HG03565 (cell line): Measurements from ENCODE around the gene IRGC.
"Not testable (repeated sequence)": the region's sequence is repeated elsewhere in the genome, so short reads cannot be mapped to it uniquely, and the experiment has no call there.

ENCODE experiments used
- ATAC-seq: cut with Tn5 transposase; IDR thresholded peaks from one replicate; pipeline ENCODE4 v1.9.1; 2021; ENCODE audit warnings: mild to moderate bottlenecking, moderate library complexity; ENCODE audit not compliant: unreplicated experiment

IRGC gene

DNA sequence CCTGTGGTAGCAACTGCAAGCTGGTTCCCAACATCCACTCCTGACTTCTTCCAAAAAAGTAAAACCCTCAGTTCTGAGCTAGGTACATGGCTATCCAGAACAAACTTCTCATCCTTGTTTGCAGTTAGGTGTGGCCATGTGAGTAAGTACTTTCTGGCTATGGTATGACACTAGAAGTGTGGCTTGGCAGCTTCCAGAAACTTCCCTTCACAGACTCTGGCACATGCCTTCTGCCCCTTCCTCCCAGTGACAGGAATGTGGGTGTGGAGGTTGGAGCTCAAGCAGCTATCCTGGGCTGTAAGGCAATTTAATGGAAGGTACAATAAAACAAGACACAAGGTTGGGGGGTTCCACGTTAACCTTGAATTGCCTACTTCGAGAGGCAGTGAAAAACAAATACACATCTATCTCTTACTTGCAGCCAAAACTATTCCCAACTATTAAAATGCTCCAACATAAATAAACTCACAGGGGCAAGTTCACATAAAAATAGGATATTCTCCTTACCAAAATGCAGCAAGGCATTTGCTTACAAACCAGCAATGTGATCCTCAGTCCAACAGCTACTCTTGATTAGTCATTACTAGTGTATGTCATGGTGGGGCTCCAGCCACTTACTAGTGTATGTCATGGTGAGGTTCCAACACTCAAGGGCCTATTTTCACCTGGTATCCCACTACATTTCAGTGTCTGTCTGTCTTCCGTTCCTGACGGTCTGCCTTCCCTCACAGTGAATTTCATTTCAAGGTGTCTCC, 35.8 kb downstream of the IRGC start:
- ATAC-seq = no peak

DNA sequence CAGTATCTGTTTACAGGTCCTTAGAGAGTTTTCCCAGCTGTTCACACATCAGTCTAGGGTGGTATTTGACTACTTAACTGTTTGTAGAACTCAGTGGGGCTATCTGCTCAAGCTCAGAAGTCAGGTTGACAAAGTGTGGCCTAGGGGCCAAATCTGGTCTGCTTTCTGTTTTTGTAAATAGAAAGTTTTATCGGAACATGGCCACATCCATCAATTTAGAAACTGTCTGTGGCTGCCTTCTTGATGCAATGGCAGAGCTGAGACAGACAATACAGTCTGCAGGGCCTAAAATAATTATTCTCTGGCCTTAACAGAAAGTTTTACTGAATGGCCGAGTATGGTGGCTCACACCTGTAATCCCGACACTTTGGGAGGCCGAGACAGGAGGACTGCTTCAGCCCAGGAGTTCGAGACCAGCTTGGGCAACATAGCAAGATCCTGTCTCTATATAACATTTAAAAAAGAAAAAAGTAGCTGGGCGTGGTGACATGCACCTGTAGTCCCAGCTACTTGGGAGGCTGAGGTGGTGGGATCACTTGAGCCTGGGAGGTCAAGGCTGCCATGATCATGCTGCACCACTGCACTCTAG, 36.5 kb downstream of the IRGC start:
- ATAC-seq = no peak

GRCh38 chr19:43754253-43754502, 38.3 kb downstream of the IRGC start:
- no peak for ATAC-seq

GRCh38 chr19:43754503-43755255, 38.8 kb downstream of the IRGC start, which contains the start of gene SMG9:
Gene SMG9 (minus strand): TSS chr19:43754962. CDS start chr19:43750741, 4,221 bp downstream.
- peak; percentile 42 for ATAC-seq

DNA sequence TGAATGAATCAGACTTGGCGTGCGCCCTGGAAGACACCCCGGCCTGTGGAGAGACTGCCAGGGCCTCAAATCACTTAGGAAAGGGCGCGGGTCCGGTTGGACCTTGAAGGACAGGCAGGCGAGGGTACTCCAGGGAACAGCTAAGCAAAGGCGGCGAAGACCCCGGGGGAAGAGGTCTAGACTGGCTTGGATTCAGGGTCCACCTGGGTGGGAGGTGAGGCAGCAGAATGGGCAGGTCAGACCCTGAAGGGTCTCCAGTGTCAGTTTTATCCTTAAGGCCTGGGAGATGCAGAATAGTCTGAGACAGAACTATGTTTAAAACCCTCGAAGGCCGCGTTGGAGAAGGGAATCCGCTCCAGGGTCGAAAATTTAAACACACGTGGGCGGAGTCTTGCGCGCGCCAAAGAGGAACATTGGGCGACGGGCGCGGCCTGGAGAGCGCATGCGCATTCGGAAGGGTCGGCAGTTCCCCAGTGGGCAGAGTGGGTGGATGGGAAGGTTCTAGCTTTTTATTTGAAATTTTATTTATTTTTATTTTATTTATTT, 39.5 kb downstream of the IRGC start:
- no peak for ATAC-seq

DNA sequence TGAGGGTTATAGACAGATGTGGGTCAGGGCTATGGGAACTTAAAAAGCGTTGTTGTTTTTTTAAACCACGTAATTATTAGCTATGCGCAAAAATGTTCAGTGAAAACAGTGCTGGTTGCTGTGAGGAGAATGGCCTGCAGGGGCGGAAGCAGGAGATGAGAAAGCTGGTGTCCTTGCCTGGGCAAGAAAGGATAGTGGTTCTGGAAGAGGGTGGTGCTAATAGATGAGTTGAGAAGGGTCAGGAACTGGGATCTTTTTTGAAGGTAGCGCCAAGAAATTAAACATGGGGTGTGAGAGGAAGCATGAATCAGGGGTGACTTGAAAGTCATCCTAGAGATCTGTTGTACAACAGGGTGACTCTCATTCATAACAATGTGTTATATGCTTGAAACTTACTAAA, 43.6 kb downstream of the IRGC start:
- ATAC-seq = no peak

- ATAC-seq = no peak
Measured at GRCh38 chr19:43760941-43761340, 45.1 kb downstream of the IRGC start.

DNA sequence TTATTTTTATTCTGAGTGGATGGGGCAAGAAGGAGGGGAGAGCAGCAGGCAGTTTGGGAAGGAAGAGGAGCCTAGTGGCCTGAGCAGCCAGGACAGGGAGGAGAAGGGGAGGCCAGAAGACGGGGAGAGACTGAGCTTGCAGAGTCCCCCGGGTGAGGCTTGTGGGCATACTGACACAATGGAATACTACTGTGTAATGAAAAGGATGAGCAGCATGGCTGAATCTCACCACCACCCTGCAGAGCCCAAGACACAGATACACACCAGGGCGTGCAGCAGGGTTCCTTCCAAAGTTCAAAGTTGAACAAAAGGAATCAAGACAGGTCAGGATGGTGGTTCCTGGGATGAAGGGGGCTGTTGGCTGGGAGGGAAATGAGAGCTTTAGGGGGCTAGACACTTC, 46.9 kb downstream of the IRGC start:
- no peak for ATAC-seq

DNA sequence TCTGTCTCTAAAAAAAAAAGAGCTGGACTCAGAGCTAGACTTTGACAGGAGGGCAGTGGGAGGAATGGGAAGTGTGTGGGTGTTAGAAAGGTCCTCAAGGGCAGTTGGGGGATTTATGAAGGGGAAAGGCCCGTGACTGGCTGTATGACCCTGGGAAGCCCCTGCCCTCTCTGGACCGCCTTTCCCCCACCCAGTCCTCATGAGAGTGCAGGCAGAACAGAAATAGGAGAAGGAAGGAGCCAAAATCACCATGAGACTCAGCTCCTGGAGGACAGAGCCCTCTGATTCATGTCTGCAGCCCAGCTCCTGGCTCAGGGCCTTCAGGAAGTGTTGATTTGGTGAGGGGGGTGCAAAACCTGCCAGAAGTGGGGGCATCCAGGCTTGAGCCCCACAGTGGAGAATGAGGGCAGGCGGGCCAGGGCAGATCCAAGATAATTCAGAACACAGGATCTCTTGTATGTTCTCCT, 47.6 kb downstream of the IRGC start:
- no peak for ATAC-seq

DNA sequence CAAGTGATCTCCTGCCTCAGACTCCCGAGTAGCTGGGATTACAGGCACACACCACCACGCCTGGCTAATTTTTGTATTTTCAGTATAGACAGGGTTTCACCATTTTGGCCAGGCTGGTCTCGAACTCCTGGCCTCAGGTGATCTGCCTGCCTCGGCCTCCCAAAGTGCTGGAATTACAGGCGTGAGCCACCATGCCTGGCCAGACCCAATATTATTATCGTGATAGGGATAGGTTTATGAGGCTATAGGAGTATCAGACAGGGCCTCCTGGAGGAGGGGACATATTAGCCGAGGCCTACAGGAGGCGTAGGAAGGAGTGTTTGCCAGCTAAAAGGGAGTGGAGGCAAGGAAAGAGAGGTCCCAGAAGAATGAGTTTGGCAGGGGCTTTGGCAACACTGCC, 48.8 kb downstream of the IRGC start:
- ATAC-seq = not testable (repeated sequence)

GRCh38 chr19:43765109-43765876, 49.4 kb downstream of the IRGC start:
- ATAC-seq = peak; percentile 39

DNA sequence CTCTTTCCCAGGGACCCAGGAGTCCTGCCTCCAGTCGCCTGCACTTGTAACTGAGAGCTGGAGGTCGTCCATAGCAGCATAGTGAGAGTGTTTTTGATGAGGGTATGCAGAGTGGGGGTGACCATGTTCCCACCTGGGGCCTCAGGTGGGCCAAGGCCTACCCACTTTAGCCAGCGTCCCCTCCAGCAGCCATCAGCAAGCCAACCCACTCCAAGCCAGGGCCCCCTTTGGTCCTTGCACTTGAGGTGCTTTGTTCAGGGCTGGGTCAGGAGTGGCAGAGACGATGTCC, 50.8 kb downstream of the IRGC start:
- ATAC-seq = no peak

GRCh38 chr19:43767316-43767715, 51.4 kb downstream of the IRGC start:
- no peak for ATAC-seq

DNA sequence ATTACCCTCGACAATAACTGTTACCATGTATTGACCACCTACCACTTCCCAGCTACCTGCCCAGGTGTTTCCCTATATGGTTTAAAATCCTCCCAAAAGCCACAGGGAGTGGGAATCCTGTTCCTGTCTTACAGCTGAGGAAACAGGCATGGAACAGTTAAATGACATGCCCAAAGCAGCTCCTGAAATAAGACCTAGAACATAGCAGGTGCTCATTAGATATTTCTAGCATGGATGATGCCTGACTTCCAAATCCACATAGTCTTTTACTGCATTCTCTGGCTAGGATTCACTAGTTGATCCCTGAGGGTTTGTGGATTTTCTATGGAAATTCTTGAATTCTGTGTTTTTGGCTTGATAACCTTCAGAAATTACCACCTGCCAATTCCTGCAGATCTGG, 51.9 kb downstream of the IRGC start:
- no peak for ATAC-seq

GRCh38 chr19:43768273-43769050, 52.6 kb downstream of the IRGC start:
- no peak for ATAC-seq

DNA sequence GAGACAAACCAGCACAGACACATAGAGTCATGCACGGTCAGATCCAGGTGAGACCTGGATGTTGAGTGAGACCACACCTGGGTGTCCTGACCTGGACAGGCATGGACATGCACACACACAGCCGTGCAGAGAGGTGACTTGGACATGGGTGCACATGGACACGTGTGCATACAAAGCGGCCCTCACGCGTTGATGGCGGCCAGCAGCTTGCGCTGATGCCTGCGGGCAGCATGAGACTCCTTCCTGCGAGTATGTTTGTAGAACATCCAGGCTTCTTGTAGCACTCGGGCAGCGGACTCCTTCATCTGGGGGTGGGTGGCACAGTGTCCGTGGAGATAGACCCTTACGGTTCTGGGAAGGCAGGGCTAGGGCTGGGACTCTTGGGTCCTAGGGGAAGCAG, 53.4 kb downstream of the IRGC start:
- ATAC-seq = no peak
